Neural cell (in vitro differentiated cells): ENCODE results near the gene HRH1. TPM values are rescaled to one million over a fixed set of nuclear protein-coding genes. Genes with fewer than 3 reads are reported as not detected.

Experiments used
- H2AFZ ChIP-seq: fragments of 200-600, 300-800 bp; sonication (generic), shearing (Covaris generic); 2 replicates; pipeline ENCODE4 v1.6.0; 2014; ENCODE audit warnings: low read depth, mild to moderate bottlenecking, antibody characterized with exemption, low read length, moderate library complexity
- H3F3A ChIP-seq: fragments of 200-600 bp; shearing (Covaris generic); 2 replicates; pipeline ENCODE4 v1.6.1; 2016; ENCODE audit warnings: mild to moderate bottlenecking, moderate library complexity, mixed read lengths, antibody characterized with exemption, low read length; ENCODE audit not compliant: insufficient read depth, poor library complexity, severe bottlenecking
- H3K27ac ChIP-seq: fragments of 200-600, 300-800 bp; sonication (generic), shearing (Covaris generic); 2 replicates; pipeline ENCODE4 v1.5.1; 2014; ENCODE audit warnings: mild to moderate bottlenecking, low read length, moderate library complexity
- H3K27me3 ChIP-seq: fragments of 300-800, 200-600 bp; sonication (generic), shearing (Covaris generic); 2 replicates; pipeline ENCODE4 v1.6.0; 2014; ENCODE audit warnings: mild to moderate bottlenecking, low read depth, low read length, moderate library complexity; ENCODE audit not compliant: insufficient read depth
- H3K36me3 ChIP-seq: fragments of 300-800, 200-600 bp; sonication (generic), shearing (Covaris generic); 2 replicates; pipeline ENCODE4 v1.5.1; 2014; ENCODE audit warnings: mild to moderate bottlenecking, antibody characterized with exemption, low read length, moderate library complexity; ENCODE audit not compliant: insufficient read depth
- H3K4me2 ChIP-seq: fragments of 300-800, 200-600 bp; sonication (generic), shearing (Covaris generic); 2 replicates; pipeline ENCODE4 v1.6.0; 2014; ENCODE audit warnings: mild to moderate bottlenecking, low read length
- H3K4me3 ChIP-seq: fragments of 300-800, 200-600 bp; sonication (generic), shearing (Covaris generic); 2 replicates; pipeline ENCODE4 v1.5.1; 2014; ENCODE audit warnings: mild to moderate bottlenecking, low read length, moderate library complexity
- H3K79me2 ChIP-seq: fragments of 200-600 bp; shearing (Covaris generic); replicated peaks from 2 replicates; pipeline ENCODE4 v1.6.0; 2014; ENCODE audit warnings: mild to moderate bottlenecking, low read length, moderate library complexity; ENCODE audit not compliant: insufficient read depth
- H3K9ac ChIP-seq: fragments of 300-800, 200-600 bp; sonication (generic), shearing (Covaris generic); 2 replicates; pipeline ENCODE4 v1.6.1; 2016; ENCODE audit warnings: mild to moderate bottlenecking, low read length, mixed read lengths
- H3K9me2 ChIP-seq: fragments of 200-600 bp; shearing (Covaris generic); 2 replicates; pipeline ENCODE4 v1.6.1; 2016; ENCODE audit warnings: mild to moderate bottlenecking, low read length, mixed read lengths; ENCODE audit not compliant: insufficient read depth
- H3K9me3 ChIP-seq: fragments of 200-600, 300-800 bp; sonication (generic), shearing (Covaris generic); 2 replicates; pipeline ENCODE4 v1.6.1; 2016; ENCODE audit warnings: mild to moderate bottlenecking, mixed run types, low read length, moderate library complexity, mixed read lengths
- H4K20me1 ChIP-seq: fragments of 200-600 bp; shearing (Covaris generic); 2 replicates; pipeline ENCODE4 v1.6.1; 2016; ENCODE audit warnings: mild to moderate bottlenecking, mixed run types; ENCODE audit not compliant: insufficient read depth
- CTCF ChIP-seq: fragments of 450-650 bp; IDR thresholded peaks from 2 replicates; pipeline ENCODE4 v1.5.1; 2014; ENCODE audit warnings: antibody characterized with exemption, mild to moderate bottlenecking, moderate library complexity; ENCODE audit not compliant: poor library complexity, severe bottlenecking
- EP300 ChIP-seq: fragments of 450-650 bp; conservative IDR thresholded peaks from 2 replicates; pipeline ENCODE4 v1.6.1; 2014; ENCODE audit warnings: antibody characterized with exemption, mild to moderate bottlenecking, moderate library complexity; ENCODE audit not compliant: poor library complexity, severe bottlenecking
- EZH2 ChIP-seq: fragments of 200-600, 300-800 bp; shearing (Covaris generic), sonication (generic); IDR thresholded peaks from 2 replicates; pipeline ENCODE4 v1.6.1; 2014; ENCODE audit warnings: antibody characterized with exemption, low read length, borderline replicate concordance, mild to moderate bottlenecking; ENCODE audit not compliant: insufficient read depth, poor library complexity, severe bottlenecking
- MXI1 ChIP-seq: fragments of 450-650 bp; conservative IDR thresholded peaks from 2 replicates; pipeline ENCODE4 v1.6.1; 2014; ENCODE audit warnings: antibody characterized with exemption, mild to moderate bottlenecking; ENCODE audit not compliant: poor library complexity, severe bottlenecking
- POLR2AphosphoS5 ChIP-seq: IDR thresholded peaks from 2 replicates; pipeline ENCODE4 v1.6.1; 2012
- RAD21 ChIP-seq: fragments of 450-650 bp; conservative IDR thresholded peaks from 2 replicates; pipeline ENCODE4 v1.6.1; 2014; ENCODE audit warnings: antibody characterized with exemption, mild to moderate bottlenecking, moderate library complexity
- SMC3 ChIP-seq: fragments of 450-650 bp; conservative IDR thresholded peaks from 2 replicates; pipeline ENCODE4 v1.6.1; 2014; ENCODE audit warnings: antibody characterized with exemption, mild to moderate bottlenecking, moderate library complexity; ENCODE audit not compliant: poor library complexity
- TAF1 ChIP-seq: IDR thresholded peaks from 2 replicates; pipeline ENCODE4 v1.6.1; 2012; ENCODE audit warnings: low read depth
- polyA plus RNA-seq: library from polyadenylated mRNA; depleted of rRNA; stranded (reverse); fragments of >200 nt; gene quantifications from 2 replicates; pipeline ENCODE4 v1.2.3, GENCODE V29; 2014
- TF ChIP-seq, protein P1 (sequence below): IDR thresholded peaks from 2 replicates; pipeline ENCODE4 v1.6.1; 2012; ENCODE audit warnings: borderline replicate concordance

The HRH1 gene
- polyA plus RNA-seq, 1 donor from 2014 or later: 0.06 TPM

GRCh38 chr3:11156026-11156410 lies 1.7 kb downstream of the HRH1 start:
- peaks cover 46% of the 10 kb centered on the region for H3K27me3 ChIP-seq
- TF ChIP-seq SMC3: no peak
- no peak for TF ChIP-seq EZH2
- no peak for TF ChIP-seq POLR2AphosphoS5
- no peak for TF ChIP-seq CTCF
- TF ChIP-seq MXI1: no peak
- TF ChIP-seq RAD21: no peak
- no peak for TF ChIP-seq EP300
- TF ChIP-seq, protein P1, sequence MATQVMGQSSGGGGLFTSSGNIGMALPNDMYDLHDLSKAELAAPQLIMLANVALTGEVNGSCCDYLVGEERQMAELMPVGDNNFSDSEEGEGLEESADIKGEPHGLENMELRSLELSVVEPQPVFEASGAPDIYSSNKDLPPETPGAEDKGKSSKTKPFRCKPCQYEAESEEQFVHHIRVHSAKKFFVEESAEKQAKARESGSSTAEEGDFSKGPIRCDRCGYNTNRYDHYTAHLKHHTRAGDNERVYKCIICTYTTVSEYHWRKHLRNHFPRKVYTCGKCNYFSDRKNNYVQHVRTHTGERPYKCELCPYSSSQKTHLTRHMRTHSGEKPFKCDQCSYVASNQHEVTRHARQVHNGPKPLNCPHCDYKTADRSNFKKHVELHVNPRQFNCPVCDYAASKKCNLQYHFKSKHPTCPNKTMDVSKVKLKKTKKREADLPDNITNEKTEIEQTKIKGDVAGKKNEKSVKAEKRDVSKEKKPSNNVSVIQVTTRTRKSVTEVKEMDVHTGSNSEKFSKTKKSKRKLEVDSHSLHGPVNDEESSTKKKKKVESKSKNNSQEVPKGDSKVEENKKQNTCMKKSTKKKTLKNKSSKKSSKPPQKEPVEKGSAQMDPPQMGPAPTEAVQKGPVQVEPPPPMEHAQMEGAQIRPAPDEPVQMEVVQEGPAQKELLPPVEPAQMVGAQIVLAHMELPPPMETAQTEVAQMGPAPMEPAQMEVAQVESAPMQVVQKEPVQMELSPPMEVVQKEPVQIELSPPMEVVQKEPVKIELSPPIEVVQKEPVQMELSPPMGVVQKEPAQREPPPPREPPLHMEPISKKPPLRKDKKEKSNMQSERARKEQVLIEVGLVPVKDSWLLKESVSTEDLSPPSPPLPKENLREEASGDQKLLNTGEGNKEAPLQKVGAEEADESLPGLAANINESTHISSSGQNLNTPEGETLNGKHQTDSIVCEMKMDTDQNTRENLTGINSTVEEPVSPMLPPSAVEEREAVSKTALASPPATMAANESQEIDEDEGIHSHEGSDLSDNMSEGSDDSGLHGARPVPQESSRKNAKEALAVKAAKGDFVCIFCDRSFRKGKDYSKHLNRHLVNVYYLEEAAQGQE: no peak
- TF ChIP-seq TAF1: no peak
- no peak overlapping the region for H3K4me3 ChIP-seq
- no peaks in the 10 kb centered on the region for H3K9me2 ChIP-seq
- no peak overlapping the region for H2AFZ ChIP-seq
- H3K79me2 ChIP-seq: no peaks in the 10 kb centered on the region
- no peaks in the 10 kb centered on the region for H4K20me1 ChIP-seq
- no peak overlapping the region for H3K9ac ChIP-seq
- no peak overlapping the region for H3K4me2 ChIP-seq
- H3K36me3 ChIP-seq: no peaks in the 10 kb centered on the region
- no peak overlapping the region for H3K27ac ChIP-seq
- H3F3A ChIP-seq: no peaks in the 10 kb centered on the region
- no peaks in the 10 kb centered on the region for H3K9me3 ChIP-seq

GRCh38 chr3:11157421-11157820 lies 3.1 kb downstream of the HRH1 start:
- Histone ChIP-seq H4K20me1 (no peaks in the 10 kb centered on the region), H3K79me2 (no peaks in the 10 kb centered on the region), H3K36me3 (no peaks in the 10 kb centered on the region), H3K9me3 (no peaks in the 10 kb centered on the region), H3K9me2 (no peaks in the 10 kb centered on the region), H3K27me3 (peaks cover 41% of the 10 kb centered on the region), H3K4me2 (no peak overlapping the region), H2AFZ (no peak overlapping the region), H3K9ac (no peak overlapping the region), H3F3A (no peaks in the 10 kb centered on the region), H3K27ac (no peak overlapping the region), H3K4me3 (no peak overlapping the region)
- TF ChIP-seq EP300 (no peak), MXI1 (no peak), RAD21 (no peak), POLR2AphosphoS5 (peak; percentile 8), SMC3 (no peak)

- Histone ChIP-seq H4K20me1 (no peaks in the 10 kb centered on the region), H3K4me2 (no peak overlapping the region), H3K9me2 (no peaks in the 10 kb centered on the region), H3K79me2 (no peaks in the 10 kb centered on the region), H3K27me3 (peaks cover 24% of the 10 kb centered on the region), H3K27ac (no peak overlapping the region), H3K9me3 (no peaks in the 10 kb centered on the region), H3K9ac (no peak overlapping the region), H3F3A (no peaks in the 10 kb centered on the region), H3K4me3 (no peak overlapping the region), H2AFZ (no peak overlapping the region), H3K36me3 (no peaks in the 10 kb centered on the region)
- no peak for TF ChIP-seq POLR2AphosphoS5
- TF ChIP-seq CTCF: no peak
Measured at GRCh38 chr3:11159421-11159904, 5.2 kb downstream of the HRH1 start.
